ENCODE measurements around the gene GSTM4. TPM values are rescaled to one million over a fixed set of nuclear protein-coding genes. Genes with fewer than 3 reads are reported as not detected.

GSTM4 gene
- total and polyA plus RNA-seq, 9 of the 15 experiments (the other 6 are each of a cell fraction or from before 2014, with no cell fraction given), result 18.8 to 53.4 (median 38.8) TPM

DNA sequence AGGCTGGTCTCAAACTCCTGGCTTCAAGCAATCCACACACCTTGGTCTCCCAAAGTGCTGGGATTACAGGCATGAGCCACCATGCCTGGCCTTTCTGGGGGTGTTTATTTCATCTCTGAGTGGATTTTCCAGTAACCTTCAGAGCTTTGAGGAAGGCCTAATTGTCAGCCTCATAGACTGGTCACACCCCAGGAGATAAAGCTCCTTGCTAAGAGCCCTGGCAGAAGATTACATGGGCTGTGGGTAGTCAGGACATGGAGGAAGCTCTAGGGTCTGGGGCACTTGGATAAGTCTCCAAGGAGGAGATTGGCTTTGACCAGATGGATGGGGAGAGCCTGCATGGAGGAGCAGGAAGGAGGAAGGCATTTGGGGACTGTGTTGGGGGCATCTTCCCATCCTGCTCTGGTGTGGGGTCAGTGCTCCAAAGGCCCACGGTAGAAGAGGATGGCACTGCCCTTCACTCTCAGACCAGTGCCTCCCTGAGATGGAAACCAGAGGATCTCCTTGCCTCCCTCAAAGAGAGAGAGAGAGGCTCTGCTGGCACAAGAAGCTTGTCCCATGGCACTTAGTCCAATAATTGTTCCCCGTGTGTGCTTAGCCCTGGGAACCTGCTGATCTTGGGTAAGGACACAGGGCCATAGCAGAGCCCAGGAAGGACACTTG, 14.7 kb upstream of the GSTM4 start (continued):
- TF ChIP-seq, protein P1, sequence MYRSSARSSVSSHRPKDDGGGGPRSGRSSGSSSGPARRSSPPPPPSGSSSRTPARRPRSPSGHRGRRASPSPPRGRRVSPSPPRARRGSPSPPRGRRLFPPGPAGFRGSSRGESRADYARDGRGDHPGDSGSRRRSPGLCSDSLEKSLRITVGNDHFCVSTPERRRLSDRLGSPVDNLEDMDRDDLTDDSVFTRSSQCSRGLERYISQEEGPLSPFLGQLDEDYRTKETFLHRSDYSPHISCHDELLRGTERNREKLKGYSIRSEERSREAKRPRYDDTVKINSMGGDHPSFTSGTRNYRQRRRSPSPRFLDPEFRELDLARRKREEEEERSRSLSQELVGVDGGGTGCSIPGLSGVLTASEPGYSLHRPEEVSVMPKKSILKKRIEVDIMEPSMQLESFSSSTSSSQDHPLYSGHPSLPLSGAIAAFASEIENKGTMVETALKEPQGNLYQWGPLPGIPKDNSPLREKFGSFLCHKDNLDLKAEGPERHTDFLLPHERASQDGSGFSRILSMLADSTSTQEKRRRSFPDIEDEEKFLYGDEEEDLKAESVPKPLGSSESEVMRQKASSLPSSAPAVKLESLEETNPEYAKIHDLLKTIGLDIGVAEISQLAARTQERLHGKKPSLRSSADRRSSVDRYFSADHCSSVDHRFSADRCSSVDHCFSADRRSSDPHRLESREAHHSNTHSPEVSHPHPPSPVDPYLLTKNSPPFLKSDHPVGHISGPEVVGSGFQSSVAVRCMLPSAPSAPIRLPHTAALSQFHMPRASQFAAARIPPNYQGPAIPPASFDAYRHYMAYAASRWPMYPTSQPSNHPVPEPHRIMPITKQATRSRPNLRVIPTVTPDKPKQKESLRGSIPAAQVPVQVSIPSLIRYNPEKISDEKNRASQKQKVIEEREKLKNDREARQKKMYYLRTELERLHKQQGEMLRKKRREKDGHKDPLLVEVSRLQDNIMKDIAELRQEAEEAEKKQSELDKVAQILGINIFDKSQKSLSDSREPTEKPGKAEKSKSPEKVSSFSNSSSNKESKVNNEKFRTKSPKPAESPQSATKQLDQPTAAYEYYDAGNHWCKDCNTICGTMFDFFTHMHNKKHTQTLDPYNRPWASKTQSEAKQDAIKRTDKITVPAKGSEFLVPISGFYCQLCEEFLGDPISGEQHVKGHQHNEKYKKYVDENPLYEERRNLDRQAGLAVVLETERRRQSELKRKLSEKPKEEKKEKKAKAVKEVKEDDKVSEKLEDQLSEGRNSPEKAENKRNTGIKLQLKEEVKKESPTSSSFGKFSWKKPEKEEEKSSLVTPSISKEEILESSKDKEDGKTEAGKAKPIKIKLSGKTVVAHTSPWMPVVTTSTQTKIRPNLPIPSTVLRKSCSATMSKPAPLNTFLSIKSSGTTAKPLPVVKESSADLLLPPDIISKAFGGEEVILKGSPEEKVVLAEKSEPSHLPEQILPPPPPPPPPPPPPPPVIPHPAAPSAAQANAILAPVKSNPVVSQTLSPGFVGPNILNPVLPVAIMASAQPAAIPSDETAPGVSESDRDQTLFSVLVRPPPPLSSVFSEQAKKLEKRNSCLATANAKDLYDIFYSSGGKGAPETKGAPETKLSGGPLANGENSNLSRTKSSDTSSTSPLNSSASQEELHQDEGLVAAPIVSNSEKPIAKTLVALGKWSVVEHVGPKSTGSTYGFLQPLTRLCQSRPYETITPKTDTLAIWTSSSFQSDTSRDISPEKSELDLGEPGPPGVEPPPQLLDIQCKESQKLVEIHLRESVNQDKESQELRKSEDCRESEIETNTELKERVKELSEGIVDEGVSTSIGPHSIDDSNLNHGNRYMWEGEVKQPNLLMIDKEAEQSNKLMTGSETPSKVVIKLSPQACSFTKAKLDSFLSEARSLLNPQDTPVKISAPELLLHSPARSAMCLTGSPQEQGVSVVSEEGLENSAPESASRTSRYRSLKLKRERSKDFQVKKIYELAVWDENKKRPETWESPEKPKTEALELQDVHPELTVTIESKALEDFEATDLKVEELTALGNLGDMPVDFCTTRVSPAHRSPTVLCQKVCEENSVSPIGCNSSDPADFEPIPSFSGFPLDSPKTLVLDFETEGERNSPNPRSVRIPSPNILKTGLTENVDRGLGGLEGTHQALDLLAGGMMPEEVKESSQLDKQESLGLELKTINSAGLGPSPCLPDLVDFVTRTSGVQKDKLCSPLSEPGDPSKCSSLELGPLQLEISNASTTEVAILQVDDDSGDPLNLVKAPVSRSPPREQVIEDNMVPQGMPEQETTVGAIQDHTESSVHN (IDR thresholded peaks at IDR 0.05; ENCODE audit: borderline replicate concordance in 1 of 2, low read depth in 1 of 2), result no peak

Measured in K562 (cell line).